D721Med (cell line): Measurements from ENCODE around the gene IRF3.
A peak's percentile ranks its signal among the peaks of the same experiment; 100 is the strongest.

Source experiments
- DNase-seq: peaks from one replicate; pipeline ENCODE4 v3.0.0; 2011; ENCODE audit warnings: low spot score; ENCODE audit not compliant: insufficient read length
- FAIRE-seq: peaks from 2 replicates; lab custom pipeline; 2011; peaks lifted over from hg19 to GRCh38; lab: Jason Lieb, UNC
- CTCF ChIP-seq: IDR thresholded peaks from 2 replicates; pipeline ENCODE4 v1.5.1; 2012; ENCODE audit warnings: mild to moderate bottlenecking, control low read depth; ENCODE audit not compliant: insufficient read depth; ENCODE audit errors: missing control alignments

IRF3 gene

GRCh38 chr19:49676784-49677230, 11.2 kb upstream of the IRF3 start:
- no peak for FAIRE-seq

GRCh38 chr19:49676136-49676783, 10.6 kb upstream of the IRF3 start:
- no peak for TF ChIP-seq CTCF
- FAIRE-seq (peak; percentile 86), DNase-seq (no peak)

More at GRCh38 chr19:49676784-49677230, 11.2 kb upstream of the IRF3 start:
- TF ChIP-seq CTCF = no peak
- peak; percentile 91 for DNase-seq

GRCh38 chr19:49672131-49672919, 6.7 kb upstream of the IRF3 start:
- peak; percentile 81 for TF ChIP-seq CTCF
- DNase-seq (peak; percentile 94), FAIRE-seq (no peak)

- DNase-seq (no peak), FAIRE-seq (no peak)
- no peak for TF ChIP-seq CTCF
Measured at GRCh38 chr19:49669516-49669915, 3.9 kb upstream of the IRF3 start.

GRCh38 chr19:49667473-49667872, 1.8 kb upstream of the IRF3 start:
- DNase-seq = no peak
- FAIRE-seq = no peak
- no peak for TF ChIP-seq CTCF

- no peak for FAIRE-seq
- no peak for DNase-seq
- TF ChIP-seq CTCF = no peak
Measured at GRCh38 chr19:49666120-49666444, 425 bp upstream of the IRF3 start.

- no peak for TF ChIP-seq CTCF
- DNase-seq (no peak), FAIRE-seq (no peak)
Measured at GRCh38 chr19:49665036-49665350, 664 bp downstream of the IRF3 start.
